UCSD-AML1 (cell line): ENCODE data around the gene LINC01488.

Experiments used
- DNase-seq: peaks from one replicate; lab custom pipeline; 2025; ENCODE audit not compliant: unreplicated experiment; lab: John Stamatoyannopoulos, UW

LINC01488 gene

GRCh38 chr11:69491071-69492031, 9.9 kb downstream of the LINC01488 start:
- no peak for DNase-seq

GRCh38 chr11:69492201-69492991, 10.9 kb downstream of the LINC01488 start:
- no peak for DNase-seq

- DNase-seq = no peak
These were observed 12.7 kb downstream of the LINC01488 start for GRCh38 chr11:69493931-69494821.

GRCh38 chr11:69494851-69495250, 13.4 kb downstream of the LINC01488 start:
- DNase-seq = no peak

GRCh38 chr11:69495441-69496201, 14.2 kb downstream of the LINC01488 start:
- DNase-seq = no peak

GRCh38 chr11:69496202-69496557, 14.7 kb downstream of the LINC01488 start:
- DNase-seq = no peak

GRCh38 chr11:69496631-69497220, 15.3 kb downstream of the LINC01488 start:
- DNase-seq = no peak

GRCh38 chr11:69497221-69497787, 15.8 kb downstream of the LINC01488 start:
- no peak for DNase-seq

GRCh38 chr11:69498614-69499175, 17.2 kb downstream of the LINC01488 start:
- no peak for DNase-seq

GRCh38 chr11:69499186-69499917, 17.9 kb downstream of the LINC01488 start:
- no peak for DNase-seq

- no peak for DNase-seq
These were observed 18.4 kb downstream of the LINC01488 start for GRCh38 chr11:69499918-69500284.

- DNase-seq = no peak
These were observed 19.0 kb downstream of the LINC01488 start for GRCh38 chr11:69500285-69501120.

- DNase-seq = no peak
These were observed 19.6 kb downstream of the LINC01488 start for GRCh38 chr11:69501121-69501489.

GRCh38 chr11:69501891-69502860, 20.7 kb downstream of the LINC01488 start:
- DNase-seq = no peak

GRCh38 chr11:69504127-69504526, 22.7 kb downstream of the LINC01488 start:
- DNase-seq = no peak

- no peak for DNase-seq
These were observed 23.3 kb downstream of the LINC01488 start for GRCh38 chr11:69504576-69505335.
